Suprapubic skin (tissue), 3 donors: ENCODE results near the gene GRIP2.

ENCODE experiments used
- CTCF ChIP-seq, 2 donors: fragments of 200-600 bp in 1 of 2; fragments of 450-650 bp in 1 of 2; sonication (generic) in 1 of 2; IDR thresholded peaks; one replicate each; pipeline ENCODE4 v1.5.1; 2016 to 2019; ENCODE audit warnings: antibody characterized with exemption in 2 of 2, mild to moderate bottlenecking in 1 of 2, moderate library complexity in 1 of 2
- EP300 ChIP-seq: sonication (generic); formaldehyde crosslinking; IDR thresholded peaks from one replicate; pipeline ENCODE4 v1.6.1; 2017; ENCODE audit warnings: antibody characterized with exemption

- TF ChIP-seq CTCF (IDR thresholded peaks at IDR 0.05) (no peak), EP300 (no peak)
These were observed 2.3 kb downstream of the GRIP2 start for GRCh38 chr3:14537590-14538450.
